ENCODE measurements around the gene RNF43.
"Not testable (repeated sequence)": the region's sequence is repeated elsewhere in the genome, so short reads cannot be mapped to it uniquely, and the experiment has no call there.

Gene RNF43

DNA sequence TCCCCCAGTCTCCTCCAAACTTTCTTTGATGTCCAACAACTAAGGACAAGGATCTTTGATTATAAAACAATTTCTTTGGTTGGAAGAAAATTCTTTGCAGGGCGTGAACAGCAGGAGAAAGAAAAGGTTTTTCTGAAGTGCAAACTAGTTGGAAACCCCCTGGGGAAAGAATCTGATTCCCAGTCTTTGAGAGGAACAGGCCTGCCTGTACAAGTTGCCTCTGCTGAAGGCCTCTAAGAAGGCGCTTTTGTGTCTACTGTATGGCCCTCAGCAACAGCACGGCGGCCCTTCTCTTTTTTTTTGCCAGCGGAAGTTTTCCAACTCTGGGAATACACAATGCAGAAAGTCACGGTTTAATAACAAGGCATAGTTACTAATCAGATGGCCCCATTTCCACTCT lies 14.0 kb downstream of the RNF43 start:
- DNase-seq = no peak

- DNase-seq = no peak
These were observed 14.7 kb downstream of the RNF43 start for GRCh38 chr17:58402679-58403078.

GRCh38 chr17:58402047-58402446 lies 15.3 kb downstream of the RNF43 start:
- DNase-seq = no peak

DNA sequence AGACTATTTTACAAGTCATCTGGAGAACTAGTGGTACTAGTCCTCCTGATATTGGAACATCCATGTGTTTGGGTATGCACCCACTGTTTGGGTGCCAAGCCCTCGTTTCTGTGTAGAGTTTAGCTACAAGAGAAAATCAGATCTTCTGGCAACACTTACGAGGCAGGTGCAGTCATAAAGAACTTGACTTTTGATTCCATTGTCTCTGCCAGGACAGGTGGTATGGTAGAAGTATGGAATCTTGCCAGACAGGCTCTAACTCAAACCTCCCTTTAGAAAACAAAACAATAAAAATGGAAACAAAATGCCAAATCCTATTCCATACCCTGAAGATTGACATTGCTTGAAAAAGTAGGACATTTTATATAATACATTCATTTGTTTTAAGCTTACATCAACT lies 16.0 kb downstream of the RNF43 start:
- no peak for DNase-seq

DNA sequence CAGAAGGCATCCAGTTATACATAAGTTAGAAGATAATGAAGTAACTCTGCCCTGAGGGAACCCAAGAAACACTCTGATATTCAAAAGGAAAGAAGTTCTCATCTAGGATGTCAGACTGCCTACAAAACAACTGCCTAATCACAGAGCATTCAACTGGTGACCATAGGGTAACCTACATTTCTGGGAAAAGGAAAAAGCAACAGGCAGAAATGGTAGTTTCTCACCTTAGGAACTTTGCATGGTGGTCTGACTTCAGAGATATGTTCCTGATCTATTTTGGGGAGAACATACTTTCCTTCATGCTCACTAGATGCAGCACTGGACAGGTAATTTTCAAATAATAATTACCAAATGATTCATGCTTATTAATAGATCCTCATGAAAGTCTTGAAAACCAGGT lies 16.5 kb downstream of the RNF43 start:
- no peak for DNase-seq

- DNase-seq = no peak
These were observed 17.4 kb downstream of the RNF43 start for GRCh38 chr17:58399974-58400373.

GRCh38 chr17:58398574-58399266 lies 18.6 kb downstream of the RNF43 start:
- no peak for DNase-seq

DNA sequence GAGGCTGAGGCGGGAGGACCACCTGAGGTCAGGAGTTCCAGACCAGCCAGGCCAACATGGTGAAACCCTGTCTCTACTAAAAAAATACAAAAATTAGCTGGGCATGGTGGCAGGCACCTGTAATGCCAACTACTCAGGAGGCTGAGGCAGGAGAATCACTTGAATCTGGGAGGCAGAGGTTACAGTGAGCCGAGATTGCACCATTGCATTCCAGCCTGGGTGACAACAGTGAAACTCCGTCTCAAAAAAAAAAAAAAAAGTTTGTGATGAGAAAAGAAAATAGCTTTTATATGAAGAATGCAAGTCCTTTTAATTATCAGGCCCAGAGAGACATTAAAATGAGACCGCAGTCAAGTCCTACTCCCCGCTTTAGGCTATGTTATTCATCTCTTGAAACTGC lies 19.9 kb downstream of the RNF43 start:
- DNase-seq = not testable (repeated sequence)

- no peak for DNase-seq
These were observed 21.2 kb downstream of the RNF43 start for GRCh38 chr17:58396173-58396572.

DNA sequence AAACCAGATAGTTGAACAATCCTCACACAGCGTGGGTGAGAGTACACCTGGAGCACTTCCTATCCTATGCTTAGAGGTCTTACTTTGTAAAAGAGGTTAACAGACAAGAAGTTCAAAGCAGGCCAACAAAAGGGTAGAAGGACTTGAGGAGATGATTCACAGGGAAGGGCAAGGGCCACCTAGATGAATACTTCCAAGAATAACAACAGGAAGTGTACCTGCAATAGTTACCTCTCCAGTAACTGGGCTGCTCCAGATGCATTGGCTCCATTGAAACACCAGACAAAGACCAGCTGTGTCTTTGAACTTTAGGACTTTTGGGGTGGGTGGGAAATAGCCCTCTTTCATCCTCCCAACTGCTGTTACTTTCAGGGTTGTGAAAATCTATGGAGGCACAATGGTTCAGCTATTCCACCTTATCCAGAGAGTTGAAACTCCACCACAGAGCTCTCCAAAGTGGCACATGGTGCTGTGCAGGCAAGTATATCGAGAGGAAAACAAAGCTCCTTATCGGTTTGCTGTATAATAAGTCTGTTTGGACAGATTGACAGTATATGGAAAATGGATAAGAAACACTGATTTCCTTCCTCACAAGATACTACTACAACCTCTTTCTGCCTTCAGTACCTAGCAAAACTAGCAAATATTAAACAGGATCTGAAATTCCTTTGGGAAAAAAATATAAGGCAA lies 22.7 kb downstream of the RNF43 start:
- DNase-seq = no peak

GRCh38 chr17:58391302-58391984 lies 25.9 kb downstream of the RNF43 start:
- no peak for DNase-seq

- DNase-seq = no peak
These were observed 26.4 kb downstream of the RNF43 start for GRCh38 chr17:58390884-58391283.

DNA sequence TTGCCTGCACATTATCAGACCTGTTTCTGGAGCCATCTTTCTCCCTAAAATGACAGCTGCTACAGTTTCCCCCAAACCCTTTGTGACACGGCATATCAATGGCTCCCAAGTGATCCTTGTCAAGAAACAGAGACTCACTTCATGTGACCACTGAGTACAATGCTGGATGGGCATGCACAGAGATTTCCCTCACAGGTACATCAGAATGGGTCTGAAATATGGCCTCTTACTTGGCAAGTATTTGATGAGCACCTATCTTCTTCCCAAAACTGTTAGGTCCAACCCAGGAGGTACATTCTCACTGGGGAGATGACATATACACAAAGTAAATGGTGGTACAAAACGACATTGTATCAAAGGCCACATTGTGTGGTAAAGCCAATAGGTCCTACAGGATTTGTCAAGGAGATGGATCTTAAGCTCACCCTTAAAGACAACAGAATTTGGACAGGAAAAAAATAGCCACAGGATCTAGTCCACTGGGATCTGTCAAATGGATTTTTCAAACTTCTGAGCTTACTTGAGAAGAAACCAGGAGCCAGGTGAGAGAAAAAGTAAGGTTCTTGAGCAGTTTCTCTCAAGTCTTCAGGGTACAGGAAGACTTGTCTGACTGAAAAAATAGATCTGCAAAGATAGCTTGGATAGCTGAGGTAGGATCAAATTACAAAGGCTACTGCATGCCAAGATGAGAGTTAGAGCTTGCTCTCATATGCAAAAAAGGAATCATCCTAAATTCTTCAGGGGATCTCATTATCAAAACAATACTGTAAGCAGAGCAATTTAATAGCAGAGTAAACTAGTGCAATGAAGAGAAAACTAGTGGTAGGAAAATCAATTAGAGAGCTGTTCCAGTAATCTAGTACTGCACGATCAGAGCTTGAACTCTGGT lies 28.8 kb downstream of the RNF43 start:
- DNase-seq = no peak

- peak; percentile 9 for DNase-seq
These were observed 29.5 kb downstream of the RNF43 start for GRCh38 chr17:58387834-58388233.

DNA sequence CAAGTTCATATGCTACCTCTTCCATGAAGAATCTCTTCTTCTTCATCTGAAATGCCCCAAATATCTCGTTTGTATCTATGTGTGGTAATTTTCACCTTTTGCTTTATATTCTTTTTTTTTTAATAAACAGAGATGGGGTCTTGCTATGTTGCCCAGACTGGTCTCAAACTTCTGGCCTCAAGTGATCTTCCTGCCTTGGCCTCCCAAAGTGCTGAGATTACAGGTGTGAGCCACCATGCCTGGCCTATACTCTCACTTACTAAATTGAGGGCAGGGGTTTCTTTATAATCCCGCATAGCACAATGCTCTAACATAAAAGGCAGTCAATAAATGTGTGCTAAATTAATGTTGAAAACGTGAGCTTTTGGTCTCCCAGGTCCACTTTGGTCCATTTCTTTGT lies 30.6 kb downstream of the RNF43 start:
- no peak for DNase-seq

DNA sequence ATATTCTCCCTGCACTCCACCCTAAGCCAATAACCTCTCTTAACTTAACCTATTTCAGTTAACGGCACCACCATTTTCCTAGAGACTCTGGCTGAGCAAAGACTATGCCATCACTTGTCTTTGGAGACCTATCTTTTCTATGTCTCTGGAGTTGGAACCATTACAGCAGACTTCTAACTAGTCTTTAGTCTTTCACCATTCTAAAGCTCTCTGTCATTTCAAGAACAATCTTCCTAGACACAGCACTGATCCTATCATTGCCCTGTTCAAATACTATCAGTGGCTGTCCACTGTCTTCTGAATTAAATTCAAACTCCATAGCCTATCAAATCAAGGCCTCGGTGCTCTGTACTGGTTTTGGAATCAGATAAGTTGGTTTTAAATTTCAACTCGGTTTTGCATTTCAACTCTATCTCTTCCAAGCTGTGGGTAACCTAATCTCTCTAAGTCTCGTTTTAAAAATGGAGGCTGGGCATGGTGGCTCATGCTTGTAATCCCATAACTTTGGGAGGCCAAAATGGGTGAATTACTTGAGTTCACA lies 31.9 kb downstream of the RNF43 start:
- no peak for DNase-seq

GRCh38 chr17:58384897-58385296 lies 32.4 kb downstream of the RNF43 start:
- no peak for DNase-seq

DNA sequence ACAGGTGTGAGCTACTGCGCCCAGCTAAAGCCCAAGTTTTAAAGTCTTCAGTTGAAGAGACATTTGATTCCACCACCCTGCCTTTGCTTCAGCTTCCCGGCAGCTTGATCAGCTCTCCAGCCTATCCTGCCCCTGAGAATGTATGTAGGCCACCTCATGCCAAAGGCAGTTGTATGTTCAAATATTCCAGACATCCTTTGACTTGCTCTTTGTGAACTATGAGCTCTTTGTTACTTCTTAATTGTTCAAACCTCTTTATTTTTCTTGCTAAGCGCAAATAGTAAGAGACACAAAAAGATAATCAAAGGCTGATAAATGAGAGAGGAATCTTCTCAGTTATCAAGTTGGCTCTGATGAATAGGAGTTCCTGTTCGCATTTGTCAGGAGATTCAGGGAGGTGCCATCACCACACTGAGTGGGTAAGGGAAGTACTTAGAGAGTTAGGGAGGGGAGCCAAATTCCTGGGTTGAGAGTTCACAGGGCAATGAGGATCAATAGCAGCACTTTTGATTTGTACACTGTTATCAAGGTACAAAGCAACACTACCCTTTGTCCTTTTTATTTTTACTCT lies 33.4 kb downstream of the RNF43 start:
- DNase-seq = no peak

- no peak for DNase-seq
These were observed 34.5 kb downstream of the RNF43 start for GRCh38 chr17:58382872-58383242.

DNA sequence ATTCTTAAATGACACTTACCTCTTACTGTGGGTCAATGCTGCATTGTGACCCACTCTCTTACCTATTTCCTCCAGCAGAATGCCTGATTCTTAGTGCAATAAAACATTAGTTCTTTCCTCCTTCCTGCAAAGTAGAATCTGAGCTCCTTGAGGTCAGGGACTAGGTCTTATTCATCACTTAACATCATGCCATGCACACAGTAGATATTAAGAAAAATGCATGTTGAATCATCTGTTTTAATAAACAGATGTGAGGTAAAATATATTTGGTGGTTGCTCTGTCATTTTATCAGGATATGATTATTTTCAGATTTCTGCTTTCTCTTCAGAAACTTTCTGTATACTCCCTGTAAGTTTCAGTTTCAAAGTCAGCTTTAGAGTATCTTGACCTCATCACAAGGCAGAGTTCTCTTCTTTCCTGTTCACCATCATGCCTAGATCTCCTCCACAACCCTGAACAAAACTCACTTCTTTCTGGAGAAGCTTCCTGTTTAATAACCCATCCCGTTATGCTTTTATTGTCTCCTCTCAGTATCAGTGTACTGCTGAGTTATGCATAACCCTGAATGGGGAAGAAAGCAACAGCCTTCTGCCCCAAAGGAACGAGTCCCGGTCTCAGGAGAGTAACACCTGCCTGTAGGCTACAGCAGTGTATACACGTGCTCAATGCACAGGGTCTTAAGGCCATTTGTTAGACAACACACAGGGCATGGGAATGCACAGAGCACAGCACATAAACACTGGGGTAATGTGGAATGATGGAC lies 35.0 kb downstream of the RNF43 start:
- DNase-seq = peak; percentile 9

- DNase-seq = no peak
These were observed 36.0 kb downstream of the RNF43 start for GRCh38 chr17:58381124-58382035.

All from CD4-positive, alpha-beta T cell treated with Interleukin-17A for 1 hour (primary cell).